Tibial nerve (tissue), 3 donors: ENCODE measurements around the gene TEX22.

Source experiments
- POLR2A ChIP-seq, 2 donors: fragments of 450-650 bp; IDR thresholded peaks; one replicate each; pipeline ENCODE4 v1.6.1; 2017; ENCODE audit warnings: antibody characterized with exemption in 2 of 2, mild to moderate bottlenecking in 2 of 2, moderate library complexity in 2 of 2
- TF ChIP-seq, protein P1 (sequence below), 5 experiments: fragments of 200-600 bp in 3 of 5; fragments of 450-650 bp in 2 of 5; sonication (generic) in 3 of 5; IDR thresholded peaks; one replicate each; pipeline ENCODE4 v1.5.1; 2016 to 2019; ENCODE audit warnings: antibody characterized with exemption in 5 of 5, mild to moderate bottlenecking in 3 of 5, moderate library complexity in 2 of 5

GRCh38 chr14:105376521-105377440 is 21.6 kb upstream of the TEX22 start:
- TF ChIP-seq, protein P1, sequence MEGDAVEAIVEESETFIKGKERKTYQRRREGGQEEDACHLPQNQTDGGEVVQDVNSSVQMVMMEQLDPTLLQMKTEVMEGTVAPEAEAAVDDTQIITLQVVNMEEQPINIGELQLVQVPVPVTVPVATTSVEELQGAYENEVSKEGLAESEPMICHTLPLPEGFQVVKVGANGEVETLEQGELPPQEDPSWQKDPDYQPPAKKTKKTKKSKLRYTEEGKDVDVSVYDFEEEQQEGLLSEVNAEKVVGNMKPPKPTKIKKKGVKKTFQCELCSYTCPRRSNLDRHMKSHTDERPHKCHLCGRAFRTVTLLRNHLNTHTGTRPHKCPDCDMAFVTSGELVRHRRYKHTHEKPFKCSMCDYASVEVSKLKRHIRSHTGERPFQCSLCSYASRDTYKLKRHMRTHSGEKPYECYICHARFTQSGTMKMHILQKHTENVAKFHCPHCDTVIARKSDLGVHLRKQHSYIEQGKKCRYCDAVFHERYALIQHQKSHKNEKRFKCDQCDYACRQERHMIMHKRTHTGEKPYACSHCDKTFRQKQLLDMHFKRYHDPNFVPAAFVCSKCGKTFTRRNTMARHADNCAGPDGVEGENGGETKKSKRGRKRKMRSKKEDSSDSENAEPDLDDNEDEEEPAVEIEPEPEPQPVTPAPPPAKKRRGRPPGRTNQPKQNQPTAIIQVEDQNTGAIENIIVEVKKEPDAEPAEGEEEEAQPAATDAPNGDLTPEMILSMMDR (IDR thresholded peaks at IDR 0.05) = no peak
- no peak for TF ChIP-seq POLR2A (IDR thresholded peaks at IDR 0.05)
